ENCODE results near the gene POMP. TPM values are rescaled to one million over a fixed set of nuclear protein-coding genes. Genes with fewer than 3 reads are reported as not detected.

Gene POMP
- total and polyA plus RNA-seq, 2 donors (not counting 1 experiment from before 2014, with no cell fraction given) = 67.7 to 149 TPM

DNA sequence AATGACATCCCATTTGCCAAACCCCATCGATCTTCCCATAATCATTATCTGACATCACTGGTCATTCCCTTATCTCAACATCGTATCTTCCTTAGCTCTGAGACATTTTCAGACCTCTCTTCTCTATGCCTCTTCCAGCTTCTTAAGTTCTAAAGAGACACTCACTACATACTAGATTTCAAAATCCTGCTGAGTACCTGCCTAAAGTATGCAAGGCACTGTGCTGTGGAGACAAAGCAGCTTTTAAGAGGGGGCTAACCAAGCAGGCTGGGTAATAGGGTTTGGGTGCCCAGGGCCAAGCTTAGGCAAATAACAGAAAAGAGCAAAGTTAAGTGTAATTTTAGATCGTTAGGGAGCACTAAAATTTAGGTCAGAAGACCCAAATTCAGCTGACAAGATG, 3.4 kb upstream of the POMP start:
- no peaks in the 10 kb centered on the region for H4K20me1 ChIP-seq (ENCODE audit: control insufficient read depth, extremely low read depth, insufficient read depth, low read length)
- DNase-seq (ENCODE audit: low read depth in 2 of 2) = peak; percentile 56 to 69
- H3K36me3 ChIP-seq (ENCODE audit: control insufficient read depth, insufficient read depth, low read length) = no peaks in the 10 kb centered on the region
- no peak overlapping the region for H3K9ac ChIP-seq (ENCODE audit: insufficient read depth, low read length)
- no peaks in the 10 kb centered on the region for H3K9me3 ChIP-seq (ENCODE audit: control insufficient read depth, insufficient read depth, low read depth, low read length)
- TF ChIP-seq, protein P1, sequence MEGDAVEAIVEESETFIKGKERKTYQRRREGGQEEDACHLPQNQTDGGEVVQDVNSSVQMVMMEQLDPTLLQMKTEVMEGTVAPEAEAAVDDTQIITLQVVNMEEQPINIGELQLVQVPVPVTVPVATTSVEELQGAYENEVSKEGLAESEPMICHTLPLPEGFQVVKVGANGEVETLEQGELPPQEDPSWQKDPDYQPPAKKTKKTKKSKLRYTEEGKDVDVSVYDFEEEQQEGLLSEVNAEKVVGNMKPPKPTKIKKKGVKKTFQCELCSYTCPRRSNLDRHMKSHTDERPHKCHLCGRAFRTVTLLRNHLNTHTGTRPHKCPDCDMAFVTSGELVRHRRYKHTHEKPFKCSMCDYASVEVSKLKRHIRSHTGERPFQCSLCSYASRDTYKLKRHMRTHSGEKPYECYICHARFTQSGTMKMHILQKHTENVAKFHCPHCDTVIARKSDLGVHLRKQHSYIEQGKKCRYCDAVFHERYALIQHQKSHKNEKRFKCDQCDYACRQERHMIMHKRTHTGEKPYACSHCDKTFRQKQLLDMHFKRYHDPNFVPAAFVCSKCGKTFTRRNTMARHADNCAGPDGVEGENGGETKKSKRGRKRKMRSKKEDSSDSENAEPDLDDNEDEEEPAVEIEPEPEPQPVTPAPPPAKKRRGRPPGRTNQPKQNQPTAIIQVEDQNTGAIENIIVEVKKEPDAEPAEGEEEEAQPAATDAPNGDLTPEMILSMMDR (conservative IDR thresholded peaks at IDR 0.05 in 1 of 2, IDR thresholded peaks at IDR 0.05 in 1 of 2; ENCODE audit: low read depth in 1 of 2, low read length in 2 of 2) = no peak
- no peak for TF ChIP-seq EZH2 (IDR thresholded peaks at IDR 0.05; ENCODE audit: low read length, missing control alignments)
- no peak overlapping the region for H3K4me3 ChIP-seq (replicated peaks in 1 of 4; ENCODE audit: control extremely low read depth in 1 of 4, insufficient read depth in 1 of 4, low read depth in 3 of 4, low read length in 4 of 4)
- H3K27ac ChIP-seq (ENCODE audit: insufficient read depth, low read length) = no peak overlapping the region
- no peaks in the 10 kb centered on the region for H3K27me3 ChIP-seq (ENCODE audit: control insufficient read depth, insufficient read depth, low read length)
- no peak overlapping the region for H2AFZ ChIP-seq (ENCODE audit: low read length)
- peaks cover 41% of the 10 kb centered on the region for H3K79me2 ChIP-seq (ENCODE audit: control insufficient read depth, insufficient read depth, low read length)
- H3K4me2 ChIP-seq (ENCODE audit: extremely low read depth, insufficient read depth, low read length) = peak overlapping the region; percentile 13
- H3K4me1 ChIP-seq (ENCODE audit: control insufficient read depth, extremely low read depth, insufficient read depth, low read length) = peaks cover 6% of the 10 kb centered on the region

GRCh38 chr13:28657784-28658538, 969 bp upstream of the POMP start:
- DNase-seq (ENCODE audit: low read depth in 2 of 2) = peak; percentile 7 to 42
- TF ChIP-seq EZH2 (IDR thresholded peaks at IDR 0.05; ENCODE audit: low read length, missing control alignments) = no peak
- TF ChIP-seq, protein P1 (conservative IDR thresholded peaks at IDR 0.05 in 1 of 2, IDR thresholded peaks at IDR 0.05 in 1 of 2; ENCODE audit: low read depth in 1 of 2, low read length in 2 of 2) = peak in 1 of 2 donors; percentile 28
- Histone ChIP-seq H3K9me3 (ENCODE audit: control insufficient read depth, insufficient read depth, low read depth, low read length) (no peaks in the 10 kb centered on the region), H3K9ac (ENCODE audit: insufficient read depth, low read length) (peak overlapping the region; percentile 97), H4K20me1 (ENCODE audit: control insufficient read depth, extremely low read depth, insufficient read depth, low read length) (no peaks in the 10 kb centered on the region), H3K27me3 (ENCODE audit: control insufficient read depth, insufficient read depth, low read length) (no peaks in the 10 kb centered on the region), H3K27ac (ENCODE audit: insufficient read depth, low read length) (peak overlapping the region; percentile 95), H3K79me2 (ENCODE audit: control insufficient read depth, insufficient read depth, low read length) (peaks cover 65% of the 10 kb centered on the region), H3K4me3 (replicated peaks in 1 of 4; ENCODE audit: control extremely low read depth in 1 of 4, insufficient read depth in 1 of 4, low read depth in 3 of 4, low read length in 4 of 4) (peak overlapping the region; percentile 68 to 95 (median 80)), H2AFZ (ENCODE audit: low read length) (peak overlapping the region; percentile 5), H3K36me3 (ENCODE audit: control insufficient read depth, insufficient read depth, low read length) (peaks cover 1% of the 10 kb centered on the region), H3K4me2 (ENCODE audit: extremely low read depth, insufficient read depth, low read length) (peak overlapping the region; percentile 91), H3K4me1 (ENCODE audit: control insufficient read depth, extremely low read depth, insufficient read depth, low read length) (peaks cover 8% of the 10 kb centered on the region)

- Histone ChIP-seq H3K4me1 (ENCODE audit: control insufficient read depth, extremely low read depth, insufficient read depth, low read length) (peaks cover 8% of the 10 kb centered on the region), H3K9me3 (ENCODE audit: control insufficient read depth, insufficient read depth, low read depth, low read length) (no peaks in the 10 kb centered on the region), H3K4me2 (ENCODE audit: extremely low read depth, insufficient read depth, low read length) (peak overlapping the region; percentile 91), H3K27ac (ENCODE audit: insufficient read depth, low read length) (peak overlapping the region; percentile 95), H4K20me1 (ENCODE audit: control insufficient read depth, extremely low read depth, insufficient read depth, low read length) (no peaks in the 10 kb centered on the region), H3K36me3 (ENCODE audit: control insufficient read depth, insufficient read depth, low read length) (peaks cover 1% of the 10 kb centered on the region), H3K79me2 (ENCODE audit: control insufficient read depth, insufficient read depth, low read length) (peaks cover 65% of the 10 kb centered on the region), H3K9ac (ENCODE audit: insufficient read depth, low read length) (peak overlapping the region; percentile 97), H2AFZ (ENCODE audit: low read length) (peak overlapping the region; percentile 60), H3K4me3 (replicated peaks in 1 of 4; ENCODE audit: control extremely low read depth in 1 of 4, insufficient read depth in 1 of 4, low read depth in 3 of 4, low read length in 4 of 4) (peak overlapping the region; percentile 68 to 95 (median 80)), H3K27me3 (ENCODE audit: control insufficient read depth, insufficient read depth, low read length) (no peaks in the 10 kb centered on the region)
- DNase-seq (ENCODE audit: low read depth in 2 of 2) = no peak
- TF ChIP-seq, protein P1 (conservative IDR thresholded peaks at IDR 0.05 in 1 of 2, IDR thresholded peaks at IDR 0.05 in 1 of 2; ENCODE audit: low read depth in 1 of 2, low read length in 2 of 2) = no peak
- no peak for TF ChIP-seq EZH2 (IDR thresholded peaks at IDR 0.05; ENCODE audit: low read length, missing control alignments)
These were observed 463 bp upstream of the POMP start for GRCh38 chr13:28658539-28658795.
